Esophagus muscularis mucosa (tissue), 4 donors: Measurements from ENCODE around the gene ITPRID1. TPM values are rescaled to one million over a fixed set of nuclear protein-coding genes. Genes with fewer than 3 reads are reported as not detected.

Source experiments
- DNase-seq: peaks from one replicate; pipeline ENCODE4 v3.0.0-alpha.2; 2017; ENCODE audit errors: extremely low spot score
- H3K27ac ChIP-seq, 4 donors: fragments of 200-600 bp; sonication (generic); replicated peaks in 1 of 4; 1 replicate in 3 of 4; 2 replicates in 1 of 4; pipeline ENCODE4 v1.5.1; 2016 to 2019; ENCODE audit warnings: mild to moderate bottlenecking in 1 of 4
- H3K27me3 ChIP-seq, 4 donors: fragments of 200-600 bp; sonication (generic); one replicate each; pipeline versions ENCODE4 v1.5.1 to v1.6.0; 2016 to 2019
- H3K36me3 ChIP-seq, 4 donors: fragments of 200-600 bp; sonication (generic); one replicate each; pipeline ENCODE4 v1.5.1; 2016 to 2019
- H3K4me1 ChIP-seq, 4 donors: fragments of 200-600 bp; sonication (generic); one replicate each; pipeline ENCODE4 v1.5.1; 2016 to 2019
- H3K4me3 ChIP-seq, 4 donors: fragments of 200-600 bp; sonication (generic); 1 replicate in 2 of 4; 2 replicates in 2 of 4; pipeline ENCODE4 v1.5.1; 2016 to 2019; ENCODE audit warnings: mild to moderate bottlenecking in 4 of 4, moderate library complexity in 1 of 4
- H3K9me3 ChIP-seq, 4 donors: fragments of 200-600 bp; sonication (generic); 1 replicate in 3 of 4; 2 replicates in 1 of 4; pipeline ENCODE4 v1.5.1; 2016 to 2019
- EP300 ChIP-seq: sonication (generic); formaldehyde crosslinking; IDR thresholded peaks from one replicate; pipeline ENCODE4 v1.6.1; 2017; ENCODE audit warnings: antibody characterized with exemption
- POLR2A ChIP-seq: fragments of 450-650 bp; IDR thresholded peaks from one replicate; pipeline ENCODE4 v1.6.1; 2017; ENCODE audit warnings: antibody characterized with exemption, moderate library complexity, mild to moderate bottlenecking, low read depth
- POLR2AphosphoS5 ChIP-seq, 2 donors: sonication (generic); formaldehyde crosslinking; IDR thresholded peaks; one replicate each; pipeline ENCODE4 v1.6.1; 2017; ENCODE audit warnings: antibody characterized with exemption in 2 of 2
- WGBS: methylation state at CpG from one replicate; pipeline ENCODE4 v1.1.5; 2018; 5-methylcytosine and 5-hydroxymethylcytosine counted together
- intact Hi-C: fragments of 100-400 bp; cut with DNase I; formaldehyde crosslinking; loops from one replicate; pipeline ENCODE4 v1.15.1; 2023
- total RNA-seq, 4 donors: library from RNA; depleted of rRNA; stranded (reverse); fragments of >200 nt; gene quantifications; one replicate each; pipeline versions ENCODE4 v1.1.0 to v1.2.1, GENCODE V29; 2016
- TF ChIP-seq, protein P1 (sequence below), 3 experiments: fragments of 200-600 bp in 2 of 3; fragments of 450-650 bp in 1 of 3; sonication (generic) in 2 of 3; IDR thresholded peaks; one replicate each; pipeline ENCODE4 v1.5.1; 2017 to 2019; ENCODE audit warnings: antibody characterized with exemption in 3 of 3, mild to moderate bottlenecking in 2 of 3, moderate library complexity in 1 of 3

Gene ITPRID1
- total RNA-seq, 4 donors from 2014 or later = not detected

DNA sequence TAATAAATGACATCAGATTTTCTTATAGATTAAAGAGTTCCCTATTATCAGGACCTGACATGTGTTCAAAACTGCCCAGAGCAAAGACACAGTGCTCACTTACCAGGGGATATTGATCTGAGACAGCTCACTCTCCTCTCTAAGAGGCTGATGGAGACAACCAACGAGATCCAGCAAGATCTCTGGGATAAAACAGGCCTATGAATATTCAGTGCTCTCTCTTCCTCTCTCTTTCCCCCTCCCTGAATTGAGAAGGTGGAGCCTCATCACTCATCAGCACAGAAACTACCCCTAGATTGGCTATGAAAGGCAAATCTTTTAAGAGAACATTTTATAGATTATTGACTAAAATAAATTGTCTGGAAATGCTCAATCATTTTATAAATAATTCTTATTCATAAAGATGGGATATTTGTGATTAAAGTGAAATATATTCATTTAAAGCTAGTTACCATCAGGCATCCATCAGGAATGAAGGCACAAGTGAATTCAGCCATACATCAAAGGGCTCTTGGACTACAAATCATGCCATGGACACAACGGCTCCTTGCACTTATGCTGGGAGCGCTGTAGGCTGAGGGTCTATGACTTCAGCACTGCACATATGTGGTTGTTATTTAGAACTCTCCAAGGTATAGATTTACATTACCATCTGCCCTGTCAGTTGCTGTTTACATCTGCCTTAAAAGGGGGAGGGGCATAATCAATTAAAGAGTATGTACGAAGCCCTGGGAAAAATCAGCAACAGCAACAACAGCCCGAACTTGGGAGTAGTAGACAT lies 169.7 kb downstream of the ITPRID1 start:
- TF ChIP-seq EP300 = no peak
- no peak for TF ChIP-seq POLR2A
- TF ChIP-seq, protein P1, sequence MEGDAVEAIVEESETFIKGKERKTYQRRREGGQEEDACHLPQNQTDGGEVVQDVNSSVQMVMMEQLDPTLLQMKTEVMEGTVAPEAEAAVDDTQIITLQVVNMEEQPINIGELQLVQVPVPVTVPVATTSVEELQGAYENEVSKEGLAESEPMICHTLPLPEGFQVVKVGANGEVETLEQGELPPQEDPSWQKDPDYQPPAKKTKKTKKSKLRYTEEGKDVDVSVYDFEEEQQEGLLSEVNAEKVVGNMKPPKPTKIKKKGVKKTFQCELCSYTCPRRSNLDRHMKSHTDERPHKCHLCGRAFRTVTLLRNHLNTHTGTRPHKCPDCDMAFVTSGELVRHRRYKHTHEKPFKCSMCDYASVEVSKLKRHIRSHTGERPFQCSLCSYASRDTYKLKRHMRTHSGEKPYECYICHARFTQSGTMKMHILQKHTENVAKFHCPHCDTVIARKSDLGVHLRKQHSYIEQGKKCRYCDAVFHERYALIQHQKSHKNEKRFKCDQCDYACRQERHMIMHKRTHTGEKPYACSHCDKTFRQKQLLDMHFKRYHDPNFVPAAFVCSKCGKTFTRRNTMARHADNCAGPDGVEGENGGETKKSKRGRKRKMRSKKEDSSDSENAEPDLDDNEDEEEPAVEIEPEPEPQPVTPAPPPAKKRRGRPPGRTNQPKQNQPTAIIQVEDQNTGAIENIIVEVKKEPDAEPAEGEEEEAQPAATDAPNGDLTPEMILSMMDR (IDR thresholded peaks at IDR 0.05) = no peak
- no peak for TF ChIP-seq POLR2AphosphoS5 (IDR thresholded peaks at IDR 0.05)
- intact Hi-C loops = no loop called here

DNA sequence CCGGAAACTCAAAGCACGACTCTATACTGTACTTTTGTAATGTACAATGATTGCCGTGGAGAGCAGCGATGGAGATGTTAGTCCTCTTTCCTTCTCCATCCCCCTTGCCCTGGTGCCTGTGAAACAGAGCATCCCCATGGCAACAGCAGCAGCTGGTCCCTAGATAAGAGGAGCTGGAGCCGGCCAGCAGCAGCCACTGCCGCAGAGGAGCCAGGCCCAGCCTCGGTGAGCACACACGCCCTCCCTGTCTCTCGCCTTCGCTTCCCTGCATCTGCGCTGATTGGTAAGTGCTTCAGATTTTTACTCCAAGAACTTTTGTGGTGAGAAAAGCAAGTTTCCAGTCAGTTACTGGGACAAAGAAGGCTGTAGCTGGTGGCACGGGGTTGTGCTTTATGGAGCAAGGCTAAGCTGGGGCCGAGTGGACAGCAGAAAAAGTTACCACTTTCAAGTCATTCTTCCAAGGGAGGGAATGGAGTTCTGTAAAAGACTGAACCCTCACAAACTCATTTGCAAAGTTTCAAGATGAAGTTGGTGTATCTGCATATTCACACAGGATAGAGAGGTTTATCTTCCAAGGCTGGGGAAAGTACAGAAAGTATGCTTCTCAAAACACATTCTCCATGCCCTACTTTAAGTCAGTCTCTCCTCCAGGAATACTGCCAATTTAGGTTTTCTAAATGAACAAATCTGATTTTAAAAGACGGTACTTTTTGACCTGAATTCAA lies 173.3 kb downstream of the ITPRID1 start, which contains the start of gene PPP1R17:
PPP1R17 (plus strand) TSS at position 192 of the 725 bp plus-strand sequence. CDS start 5,227 bp downstream, outside the sequence.
- no peaks in the 10 kb centered on the region for H3K9me3 ChIP-seq
- no peaks in the 10 kb centered on the region for H3K36me3 ChIP-seq
- H3K4me1 ChIP-seq = no peaks in the 10 kb centered on the region
- H3K4me3 ChIP-seq = no peak within 1 kb of the TSS
- no peak for DNase-seq
- H3K27me3 ChIP-seq = no peaks in the 10 kb centered on the region
- intact Hi-C loops = no loop called here
- 50% methylated on average over 14 of the region's 14 CpGs for WGBS
- no peak within 1 kb of the TSS for H3K27ac ChIP-seq
- TF ChIP-seq, protein P1 (IDR thresholded peaks at IDR 0.05) = no peak
- TF ChIP-seq EP300 = no peak
- TF ChIP-seq POLR2A = no peak
- no peak for TF ChIP-seq POLR2AphosphoS5 (IDR thresholded peaks at IDR 0.05)

More for the DNA sequence above, 169.7 kb downstream of the ITPRID1 start:
- peak; percentile 39 for DNase-seq
- Histone ChIP-seq H3K9me3 (no peaks in the 10 kb centered on the region), H3K36me3 (no peaks in the 10 kb centered on the region), H3K27me3 (no peaks in the 10 kb centered on the region), H3K27ac (no peak overlapping the region), H3K4me1 (no peaks in the 10 kb centered on the region), H3K4me3 (no peak overlapping the region)
- 56% methylated on average over 5 of the region's 5 CpGs for WGBS

DNA sequence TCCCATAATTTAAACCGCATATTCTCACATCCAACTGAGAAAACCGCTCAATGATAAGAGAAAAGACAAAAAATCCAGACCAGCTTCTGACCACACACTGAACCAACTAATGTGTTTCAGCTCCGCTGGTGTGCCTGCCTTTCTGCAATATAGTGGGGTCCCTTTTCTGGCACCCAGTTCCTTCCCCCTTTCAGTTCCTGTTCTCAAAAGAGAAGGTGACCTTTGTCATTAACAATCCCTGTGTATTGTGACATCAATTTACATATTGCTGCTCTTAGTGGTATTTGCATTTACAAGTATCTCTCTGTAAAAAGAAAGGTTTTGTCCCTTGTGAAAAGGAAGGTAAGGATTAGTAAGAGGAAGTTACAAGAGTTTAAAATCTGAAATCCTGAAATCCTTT lies 174.5 kb downstream of the ITPRID1 start:
- intact Hi-C loops = no loop called here
- 70% methylated on average over 3 of the region's 3 CpGs for WGBS
- Histone ChIP-seq H3K27me3 (no peaks in the 10 kb centered on the region), H3K27ac (no peak overlapping the region), H3K4me3 (no peak overlapping the region), H3K36me3 (no peaks in the 10 kb centered on the region), H3K4me1 (no peaks in the 10 kb centered on the region), H3K9me3 (no peaks in the 10 kb centered on the region)
- DNase-seq = no peak
- TF ChIP-seq EP300 (no peak), POLR2A (no peak), POLR2AphosphoS5 (IDR thresholded peaks at IDR 0.05) (no peak)
- TF ChIP-seq, protein P1 (IDR thresholded peaks at IDR 0.05) = no peak

DNA sequence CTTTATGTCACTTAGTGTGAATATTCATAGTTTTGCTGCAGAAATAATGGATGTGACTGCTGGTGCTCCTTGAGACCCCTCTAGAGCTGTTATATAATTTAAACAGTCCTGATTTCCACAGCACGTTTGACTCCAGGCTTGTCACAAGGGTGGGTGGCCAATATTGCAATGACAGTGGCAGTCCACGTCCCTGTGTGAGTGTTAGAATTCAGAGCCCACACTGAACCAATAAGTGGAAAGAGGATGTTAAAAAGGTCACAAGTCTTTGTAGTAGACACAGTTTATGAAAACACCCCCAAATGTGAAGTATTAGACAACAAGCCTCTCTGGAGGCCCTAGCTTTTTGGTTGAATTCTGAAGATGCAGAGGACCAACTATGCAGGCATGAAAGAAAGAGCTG lies 175.1 kb downstream of the ITPRID1 start:
- Histone ChIP-seq H3K4me3 (no peak overlapping the region), H3K36me3 (no peaks in the 10 kb centered on the region), H3K4me1 (no peaks in the 10 kb centered on the region), H3K27me3 (no peaks in the 10 kb centered on the region), H3K27ac (no peak overlapping the region), H3K9me3 (no peaks in the 10 kb centered on the region)
- no peak for DNase-seq
- WGBS = 31% methylated on average over 2 of the region's 2 CpGs
- intact Hi-C loops = no loop called here
- no peak for TF ChIP-seq POLR2A
- TF ChIP-seq, protein P1 (IDR thresholded peaks at IDR 0.05) = no peak
- no peak for TF ChIP-seq POLR2AphosphoS5 (IDR thresholded peaks at IDR 0.05)
